ENCODE results near the gene SUN3. TPM values are rescaled to one million over a fixed set of nuclear protein-coding genes. Genes with fewer than 3 reads are reported as not detected.

SUN3 gene
- total and polyA plus RNA-seq, 2 of the 13 experiments (the other 11 are each of a cell fraction or from before 2014, with no cell fraction given): not detected

DNA sequence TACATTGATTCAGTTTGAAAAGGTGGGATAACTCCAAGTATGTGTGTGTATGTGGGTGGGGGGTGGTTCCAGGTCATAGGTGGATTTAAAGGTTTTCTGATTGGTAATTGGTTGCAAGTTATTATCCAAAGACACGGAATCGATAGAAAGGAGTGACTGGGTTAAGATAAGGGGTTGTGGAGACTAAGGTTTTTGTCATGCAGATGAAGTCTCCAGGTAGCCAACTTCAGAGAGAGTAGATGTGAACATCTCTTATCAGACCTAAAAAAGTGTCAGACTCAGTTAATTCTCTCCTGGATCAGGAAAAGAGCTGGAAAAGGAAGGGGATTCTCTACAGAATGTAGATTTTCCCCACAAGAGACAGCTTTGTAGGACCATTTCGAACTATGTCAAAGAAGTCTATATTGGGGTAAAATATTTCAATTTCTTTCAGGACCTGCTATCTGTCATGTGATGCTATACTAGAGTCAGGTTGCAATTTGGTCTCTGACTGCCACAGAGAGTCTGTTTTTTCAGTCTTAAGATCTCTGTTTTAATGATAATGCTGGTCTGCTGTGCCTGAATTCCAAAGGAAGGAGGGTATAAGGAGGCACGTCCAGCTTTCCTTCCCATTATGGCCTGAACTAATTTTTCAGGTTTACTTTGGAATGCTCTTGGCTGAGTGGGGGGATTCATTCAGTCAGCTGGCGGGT, 10.1 kb upstream of the SUN3 start:
- no peak overlapping the region for H3K4me2 ChIP-seq (ENCODE audit: low read depth, low read length)
- ATAC-seq (no peak), DNase-seq (ENCODE audit: low spot score) (no peak), FAIRE-seq (no peak)
- H3K9me3 ChIP-seq (ENCODE audit: low read length): no peaks in the 10 kb centered on the region
- in situ Hi-C loops (cut with HindIII; ENCODE audit: extremely low pct_ligation_motif_present, low pct_unique_long_range_greater_than_20kb) (no loop called here), intact Hi-C loops (cut with micrococcal nuclease; ENCODE audit: unreplicated experiment) (loop anchor here (5.0 kb wide), 1 partner anchor 48 kb away; the partner anchor contains the start of gene UPP1)
- H3K9ac ChIP-seq (ENCODE audit: insufficient read depth, low read depth, low read length): no peak overlapping the region
- POLR2A ChIA-PET: no interaction called here
- no peak overlapping the region for H2AFZ ChIP-seq (ENCODE audit: low read length)
- no peaks in the 10 kb centered on the region for H4K20me1 ChIP-seq (ENCODE audit: insufficient read depth, low read length)
- H3K27me3 ChIP-seq (ENCODE audit: control insufficient read depth in 1 of 2, insufficient read depth in 2 of 2, low read length in 2 of 2): peaks cover 4 to 53% of the 10 kb centered on the region in 2 experiments; a peak in 4 of 5 replicates
- H3K4me3 ChIP-seq (replicated peaks in 1 of 3; ENCODE audit: insufficient read depth in 1 of 3, low read depth in 2 of 3, low read length in 3 of 3): no peak overlapping the region
- BruUV-seq (replicated peaks): no TSS peak
- H3K36me3 ChIP-seq (replicated peaks in 1 of 2; ENCODE audit: control insufficient read depth in 1 of 2, insufficient read depth in 2 of 2, low read length in 2 of 2): no peaks in the 10 kb centered on the region
- CTCF ChIA-PET (ENCODE audit: low intra/inter-chr PET ratio, low total read pairs): no interaction called here
- H3K27ac ChIP-seq (ENCODE audit: extremely low read length, insufficient read depth, low read length): no peak overlapping the region
- H3K4me1 ChIP-seq (ENCODE audit: insufficient read depth, low read length): peaks cover 10% of the 10 kb centered on the region
- no peaks in the 10 kb centered on the region for H3K79me2 ChIP-seq (ENCODE audit: insufficient read depth, low read length)
- TF ChIP-seq ZNF138 (CRISPR knock-in tag; IDR thresholded peaks at IDR 0.05; ENCODE audit: low read depth): no peak
- TF ChIP-seq, protein P1, sequence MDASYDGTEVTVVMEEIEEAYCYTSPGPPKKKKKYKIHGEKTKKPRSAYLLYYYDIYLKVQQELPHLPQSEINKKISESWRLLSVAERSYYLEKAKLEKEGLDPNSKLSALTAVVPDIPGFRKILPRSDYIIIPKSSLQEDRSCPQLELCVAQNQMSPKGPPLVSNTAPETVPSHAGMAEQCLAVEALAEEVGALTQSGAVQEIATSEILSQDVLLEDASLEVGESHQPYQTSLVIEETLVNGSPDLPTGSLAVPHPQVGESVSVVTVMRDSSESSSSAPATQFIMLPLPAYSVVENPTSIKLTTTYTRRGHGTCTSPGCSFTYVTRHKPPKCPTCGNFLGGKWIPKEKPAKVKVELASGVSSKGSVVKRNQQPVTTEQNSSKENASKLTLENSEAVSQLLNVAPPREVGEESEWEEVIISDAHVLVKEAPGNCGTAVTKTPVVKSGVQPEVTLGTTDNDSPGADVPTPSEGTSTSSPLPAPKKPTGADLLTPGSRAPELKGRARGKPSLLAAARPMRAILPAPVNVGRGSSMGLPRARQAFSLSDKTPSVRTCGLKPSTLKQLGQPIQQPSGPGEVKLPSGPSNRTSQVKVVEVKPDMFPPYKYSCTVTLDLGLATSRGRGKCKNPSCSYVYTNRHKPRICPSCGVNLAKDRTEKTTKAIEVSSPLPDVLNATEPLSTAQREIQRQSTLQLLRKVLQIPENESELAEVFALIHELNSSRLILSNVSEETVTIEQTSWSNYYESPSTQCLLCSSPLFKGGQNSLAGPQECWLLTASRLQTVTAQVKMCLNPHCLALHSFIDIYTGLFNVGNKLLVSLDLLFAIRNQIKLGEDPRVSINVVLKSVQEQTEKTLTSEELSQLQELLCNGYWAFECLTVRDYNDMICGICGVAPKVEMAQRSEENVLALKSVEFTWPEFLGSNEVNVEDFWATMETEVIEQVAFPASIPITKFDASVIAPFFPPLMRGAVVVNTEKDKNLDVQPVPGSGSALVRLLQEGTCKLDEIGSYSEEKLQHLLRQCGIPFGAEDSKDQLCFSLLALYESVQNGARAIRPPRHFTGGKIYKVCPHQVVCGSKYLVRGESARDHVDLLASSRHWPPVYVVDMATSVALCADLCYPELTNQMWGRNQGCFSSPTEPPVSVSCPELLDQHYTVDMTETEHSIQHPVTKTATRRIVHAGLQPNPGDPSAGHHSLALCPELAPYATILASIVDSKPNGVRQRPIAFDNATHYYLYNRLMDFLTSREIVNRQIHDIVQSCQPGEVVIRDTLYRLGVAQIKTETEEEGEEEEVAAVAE (CRISPR knock-in tag; IDR thresholded peaks at IDR 0.05; ENCODE audit: borderline replicate concordance): no peak
- TF ChIP-seq ZNF556 (CRISPR knock-in tag; IDR thresholded peaks at IDR 0.05; ENCODE audit: borderline replicate concordance): no peak
- TF ChIP-seq BRD4 (CRISPR knock-in tag; IDR thresholded peaks at IDR 0.05): no peak
- TF ChIP-seq HNRNPK (IDR thresholded peaks at IDR 0.05; ENCODE audit: low read depth, low read length, poor library complexity, severe bottlenecking): no peak
- WGBS (ENCODE audit: low lambda C conversion rate): under 1% methylated on average over 5 of the region's 5 CpGs

Measured in HepG2 (cell line).